ENCODE results near the gene NPM3.

The NPM3 gene

DNA sequence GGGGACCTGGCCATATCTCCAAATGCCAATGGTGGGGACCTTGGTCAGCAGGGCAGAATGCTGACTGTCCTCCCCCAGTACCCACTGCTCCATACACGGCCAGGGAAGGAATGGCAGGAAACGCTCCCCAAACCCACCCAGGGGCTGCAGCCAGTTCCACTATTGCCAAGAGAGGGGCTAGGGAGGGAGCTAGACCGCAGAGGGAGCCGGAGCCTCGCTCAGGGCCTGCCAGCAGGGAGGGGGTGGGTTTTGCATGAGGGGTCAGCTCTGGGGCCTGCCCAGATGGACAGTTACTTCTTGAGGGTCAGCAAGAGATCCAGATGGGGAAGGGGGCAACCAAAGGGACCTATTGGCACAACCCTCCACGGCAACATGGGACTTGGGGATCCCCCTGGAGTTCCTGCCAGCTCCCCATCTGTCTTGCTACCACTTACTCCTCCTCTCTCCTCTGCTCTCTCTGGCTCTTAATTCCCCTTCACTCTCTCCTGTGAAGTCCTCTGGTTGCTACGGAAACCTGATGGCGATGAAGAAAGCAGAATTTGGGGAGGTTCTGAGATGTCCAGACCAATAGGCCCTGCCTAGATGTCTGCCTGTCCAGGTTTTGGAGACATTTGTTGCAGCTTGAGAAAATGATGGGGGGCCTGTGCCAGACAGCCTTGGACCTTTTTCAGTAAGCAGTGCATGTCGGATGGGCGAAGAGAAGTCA lies 20.0 kb downstream of the NPM3 start:
- no peaks in the 10 kb centered on the region for H3K27me3 ChIP-seq (ENCODE audit: insufficient read depth, low read length, poor library complexity, severe bottlenecking)
- H3K9me2 ChIP-seq (replicated peaks; ENCODE audit: low read depth, low read length): no peaks in the 10 kb centered on the region
- H3K9ac ChIP-seq (ENCODE audit: low read depth, low read length, poor library complexity, severe bottlenecking): no peak overlapping the region
- H3K36me3 ChIP-seq (ENCODE audit: insufficient read depth, low read length): no peaks in the 10 kb centered on the region
- no peaks in the 10 kb centered on the region for H3K79me2 ChIP-seq (ENCODE audit: insufficient read depth, low read length)
- H3K4me2 ChIP-seq (ENCODE audit: low read depth, low read length, poor library complexity, severe bottlenecking): no peak overlapping the region
- H3K9me3 ChIP-seq (ENCODE audit: insufficient read depth, low read depth, low read length): no peaks in the 10 kb centered on the region
- TF ChIP-seq EZH2phosphoT487 (IDR thresholded peaks at IDR 0.05; ENCODE audit: borderline replicate concordance): no peak
- TF ChIP-seq, protein P1, sequence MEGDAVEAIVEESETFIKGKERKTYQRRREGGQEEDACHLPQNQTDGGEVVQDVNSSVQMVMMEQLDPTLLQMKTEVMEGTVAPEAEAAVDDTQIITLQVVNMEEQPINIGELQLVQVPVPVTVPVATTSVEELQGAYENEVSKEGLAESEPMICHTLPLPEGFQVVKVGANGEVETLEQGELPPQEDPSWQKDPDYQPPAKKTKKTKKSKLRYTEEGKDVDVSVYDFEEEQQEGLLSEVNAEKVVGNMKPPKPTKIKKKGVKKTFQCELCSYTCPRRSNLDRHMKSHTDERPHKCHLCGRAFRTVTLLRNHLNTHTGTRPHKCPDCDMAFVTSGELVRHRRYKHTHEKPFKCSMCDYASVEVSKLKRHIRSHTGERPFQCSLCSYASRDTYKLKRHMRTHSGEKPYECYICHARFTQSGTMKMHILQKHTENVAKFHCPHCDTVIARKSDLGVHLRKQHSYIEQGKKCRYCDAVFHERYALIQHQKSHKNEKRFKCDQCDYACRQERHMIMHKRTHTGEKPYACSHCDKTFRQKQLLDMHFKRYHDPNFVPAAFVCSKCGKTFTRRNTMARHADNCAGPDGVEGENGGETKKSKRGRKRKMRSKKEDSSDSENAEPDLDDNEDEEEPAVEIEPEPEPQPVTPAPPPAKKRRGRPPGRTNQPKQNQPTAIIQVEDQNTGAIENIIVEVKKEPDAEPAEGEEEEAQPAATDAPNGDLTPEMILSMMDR (conservative IDR thresholded peaks at IDR 0.05; ENCODE audit: low read length): no peak
- no peaks in the 10 kb centered on the region for H3K4me1 ChIP-seq (ENCODE audit: insufficient read depth, low read length, poor library complexity, severe bottlenecking)
- H4K20me1 ChIP-seq (ENCODE audit: insufficient read depth, low read length, poor library complexity, severe bottlenecking): no peaks in the 10 kb centered on the region
- no peak overlapping the region for H2AFZ ChIP-seq (ENCODE audit: low read length)
- no peaks in the 10 kb centered on the region for H3F3A ChIP-seq (ENCODE audit: low read depth)
- H3K4me3 ChIP-seq (ENCODE audit: low read length, poor library complexity, severe bottlenecking): no peak overlapping the region

DNA sequence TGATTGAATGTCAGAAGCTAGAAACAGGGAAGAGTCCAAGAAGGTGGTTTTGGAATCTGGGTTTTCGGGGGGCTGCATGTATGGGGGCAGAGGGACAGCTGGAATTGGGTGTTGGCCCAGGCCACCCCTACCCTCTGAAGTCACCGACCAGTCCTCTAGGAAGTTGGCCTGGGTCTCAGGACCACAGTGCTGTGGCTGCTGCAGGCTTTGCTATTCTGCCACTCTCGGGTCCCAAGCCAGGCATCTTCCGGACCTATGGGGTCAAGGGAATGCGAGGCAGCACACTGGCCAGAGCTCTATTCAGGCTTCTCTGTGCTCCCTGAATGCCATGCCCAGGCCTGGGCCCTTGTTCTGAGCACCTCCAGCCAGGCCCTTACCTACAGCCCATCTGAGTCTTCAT lies 20.5 kb downstream of the NPM3 start:
- H3K9me2 ChIP-seq (replicated peaks; ENCODE audit: low read depth, low read length): no peaks in the 10 kb centered on the region
- H3K27me3 ChIP-seq (ENCODE audit: insufficient read depth, low read length, poor library complexity, severe bottlenecking): no peaks in the 10 kb centered on the region
- H3K79me2 ChIP-seq (ENCODE audit: insufficient read depth, low read length): no peaks in the 10 kb centered on the region
- H3K36me3 ChIP-seq (ENCODE audit: insufficient read depth, low read length): no peaks in the 10 kb centered on the region
- no peaks in the 10 kb centered on the region for H4K20me1 ChIP-seq (ENCODE audit: insufficient read depth, low read length, poor library complexity, severe bottlenecking)
- H3K9ac ChIP-seq (ENCODE audit: low read depth, low read length, poor library complexity, severe bottlenecking): no peak overlapping the region
- H3K4me1 ChIP-seq (ENCODE audit: insufficient read depth, low read length, poor library complexity, severe bottlenecking): no peaks in the 10 kb centered on the region
- no peak overlapping the region for H3K4me3 ChIP-seq (ENCODE audit: low read length, poor library complexity, severe bottlenecking)
- no peaks in the 10 kb centered on the region for H3K9me3 ChIP-seq (ENCODE audit: insufficient read depth, low read depth, low read length)
- no peak overlapping the region for H3K4me2 ChIP-seq (ENCODE audit: low read depth, low read length, poor library complexity, severe bottlenecking)
- no peaks in the 10 kb centered on the region for H3F3A ChIP-seq (ENCODE audit: low read depth)
- TF ChIP-seq EZH2phosphoT487 (IDR thresholded peaks at IDR 0.05; ENCODE audit: borderline replicate concordance): no peak
- TF ChIP-seq, protein P1 (conservative IDR thresholded peaks at IDR 0.05; ENCODE audit: low read length): no peak
- H2AFZ ChIP-seq (ENCODE audit: low read length): no peak overlapping the region

DNA sequence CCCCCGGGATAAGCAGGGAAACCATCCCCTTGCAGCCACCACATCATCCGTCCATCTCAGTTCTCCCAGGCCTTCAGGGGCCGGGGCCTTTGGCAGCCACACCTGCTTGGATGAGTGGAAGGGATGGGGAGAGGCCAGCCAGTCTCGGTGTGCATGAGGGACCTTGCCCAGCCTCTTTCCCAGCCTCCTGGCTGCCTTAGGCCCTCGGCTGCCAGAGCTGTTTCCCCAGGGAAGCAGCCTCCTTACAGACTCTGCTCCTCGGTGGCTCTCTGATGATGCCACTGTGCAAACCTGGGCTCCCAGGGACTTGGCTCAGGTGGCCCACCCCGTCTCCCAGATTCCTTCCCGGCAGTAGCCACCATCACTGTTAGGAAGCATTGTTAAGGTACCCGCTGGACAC lies 22.0 kb downstream of the NPM3 start:
- H3K27me3 ChIP-seq (ENCODE audit: insufficient read depth, low read length, poor library complexity, severe bottlenecking): no peaks in the 10 kb centered on the region
- no peak overlapping the region for H3K4me2 ChIP-seq (ENCODE audit: low read depth, low read length, poor library complexity, severe bottlenecking)
- no peaks in the 10 kb centered on the region for H3K9me3 ChIP-seq (ENCODE audit: insufficient read depth, low read depth, low read length)

More for the DNA sequence above, 22.0 kb downstream of the NPM3 start:
- TF ChIP-seq EZH2phosphoT487 (IDR thresholded peaks at IDR 0.05; ENCODE audit: borderline replicate concordance): no peak
- TF ChIP-seq, protein P1 (conservative IDR thresholded peaks at IDR 0.05; ENCODE audit: low read length): no peak
- H3K36me3 ChIP-seq (ENCODE audit: insufficient read depth, low read length): no peaks in the 10 kb centered on the region
- no peaks in the 10 kb centered on the region for H3K79me2 ChIP-seq (ENCODE audit: insufficient read depth, low read length)
- H3F3A ChIP-seq (ENCODE audit: low read depth): no peaks in the 10 kb centered on the region
- no peak overlapping the region for H2AFZ ChIP-seq (ENCODE audit: low read length)
- H4K20me1 ChIP-seq (ENCODE audit: insufficient read depth, low read length, poor library complexity, severe bottlenecking): no peaks in the 10 kb centered on the region
- no peak overlapping the region for H3K4me3 ChIP-seq (ENCODE audit: low read length, poor library complexity, severe bottlenecking)
- H3K9ac ChIP-seq (ENCODE audit: low read depth, low read length, poor library complexity, severe bottlenecking): no peak overlapping the region
- no peaks in the 10 kb centered on the region for H3K9me2 ChIP-seq (replicated peaks; ENCODE audit: low read depth, low read length)
- H3K4me1 ChIP-seq (ENCODE audit: insufficient read depth, low read length, poor library complexity, severe bottlenecking): no peaks in the 10 kb centered on the region
